Stimulated activated CD4-positive, alpha-beta T cell treated with anti-CD3 and anti-CD28 coated beads, TNF-alpha, amount 100 ng/mL, for 1 hour (primary cell): ENCODE measurements around the gene ZNF519.
"Not testable (repeated sequence)": the region's sequence is repeated elsewhere in the genome, so short reads cannot be mapped to it uniquely, and the experiment has no call there.

ENCODE experiments used
- DNase-seq, 3 donors: peaks; one replicate each; pipeline ENCODE4 v3.0.0-alpha.2; 2020; ENCODE audit warnings: low read depth in 3 of 3, low spot score in 1 of 3

The ZNF519 gene

GRCh38 chr18:14132271-14132700 lies at the start of gene ZNF519:
ZNF519 (minus strand) TSS chr18:14132435; CDS start chr18:14132277, 158 bp downstream.
- peak; percentile 61 to 74 (median 66) for DNase-seq

GRCh38 chr18:14179306-14179705 lies 47.1 kb upstream of the ZNF519 start:
- no peak for DNase-seq

- DNase-seq: peak; percentile 43 to 56 (median 56)
Measured at GRCh38 chr18:14178321-14179196, 46.3 kb upstream of the ZNF519 start.

- not testable (repeated sequence) for DNase-seq
Measured at GRCh38 chr18:14177540-14178320, 45.5 kb upstream of the ZNF519 start.

- not testable (repeated sequence) for DNase-seq
Measured at GRCh38 chr18:14175404-14175803, 43.2 kb upstream of the ZNF519 start.

- no peak for DNase-seq
Measured at GRCh38 chr18:14174706-14175085, 42.5 kb upstream of the ZNF519 start.

GRCh38 chr18:14174002-14174705 lies 41.9 kb upstream of the ZNF519 start:
- DNase-seq: not testable (repeated sequence)

GRCh38 chr18:14173116-14173951 lies 41.1 kb upstream of the ZNF519 start:
- not testable (repeated sequence) for DNase-seq

GRCh38 chr18:14172142-14173115 lies 40.2 kb upstream of the ZNF519 start:
- DNase-seq: not testable (repeated sequence)

GRCh38 chr18:14171301-14172141 lies 39.3 kb upstream of the ZNF519 start:
- not testable (repeated sequence) for DNase-seq

GRCh38 chr18:14170367-14171036 lies 38.3 kb upstream of the ZNF519 start:
- DNase-seq: not testable (repeated sequence)

GRCh38 chr18:14162915-14163314 lies 30.7 kb upstream of the ZNF519 start:
- not testable (repeated sequence) for DNase-seq

GRCh38 chr18:14151564-14152113 lies 19.4 kb upstream of the ZNF519 start:
- DNase-seq: not testable (repeated sequence)

- DNase-seq: not testable (repeated sequence)
Measured at GRCh38 chr18:14150766-14151165, 18.5 kb upstream of the ZNF519 start.

- not testable (repeated sequence) for DNase-seq
Measured at GRCh38 chr18:14149916-14150420, 17.7 kb upstream of the ZNF519 start.

- DNase-seq: not testable (repeated sequence)
Measured at GRCh38 chr18:14149121-14149850, 17.1 kb upstream of the ZNF519 start.
